ENCODE measurements around the gene ATXN10.
A peak's percentile ranks its signal among the peaks of the same experiment; 100 is the strongest.

ATXN10 gene

DNA sequence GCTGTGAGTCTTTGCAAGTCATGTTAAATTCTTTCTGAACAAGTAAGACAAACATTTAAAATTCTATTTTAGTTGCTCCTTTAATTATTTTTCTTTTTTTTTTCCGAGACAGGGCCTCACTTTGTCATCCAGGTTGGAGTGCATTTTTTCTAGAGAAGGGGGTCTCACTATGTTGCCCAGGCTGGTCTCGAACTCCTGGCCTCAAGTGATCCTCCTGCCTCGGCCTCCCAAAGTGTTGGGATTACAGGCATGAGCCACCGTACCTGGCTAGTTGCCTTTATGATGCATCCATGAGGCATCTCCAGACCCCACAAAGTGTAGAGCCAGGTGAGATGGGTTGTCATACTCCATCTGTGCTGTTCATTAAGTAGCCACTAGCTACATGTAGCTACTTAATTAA is 4.4 kb downstream of the ATXN10 start:
- Histone ChIP-seq H3K4me3 (ENCODE audit: low read length) (no peak overlapping the region), H3F3A (ENCODE audit: control insufficient read depth, insufficient read depth) (peaks cover 16% of the 10 kb centered on the region), H3K27ac (ENCODE audit: low read depth, low read length) (no peak overlapping the region), H3K4me2 (ENCODE audit: low read length) (no peak overlapping the region), H4K20me1 (ENCODE audit: control insufficient read depth, insufficient read depth, low read depth, low read length) (peaks cover 26% of the 10 kb centered on the region), H3K9me3 (ENCODE audit: control insufficient read depth, insufficient read depth, low read length) (no peaks in the 10 kb centered on the region), H3K4me1 (ENCODE audit: control insufficient read depth, low read length) (peaks cover 83% of the 10 kb centered on the region), H3K36me3 (ENCODE audit: control insufficient read depth, low read length) (peaks cover 42% of the 10 kb centered on the region), H3K79me2 (ENCODE audit: control insufficient read depth, low read length) (peaks cover 100% of the 10 kb centered on the region), H3K27me3 (ENCODE audit: control insufficient read depth, low read length) (no peaks in the 10 kb centered on the region), H3K9me2 (replicated peaks; ENCODE audit: control insufficient read depth, low read length) (no peaks in the 10 kb centered on the region)
- TF ChIP-seq, protein P1, sequence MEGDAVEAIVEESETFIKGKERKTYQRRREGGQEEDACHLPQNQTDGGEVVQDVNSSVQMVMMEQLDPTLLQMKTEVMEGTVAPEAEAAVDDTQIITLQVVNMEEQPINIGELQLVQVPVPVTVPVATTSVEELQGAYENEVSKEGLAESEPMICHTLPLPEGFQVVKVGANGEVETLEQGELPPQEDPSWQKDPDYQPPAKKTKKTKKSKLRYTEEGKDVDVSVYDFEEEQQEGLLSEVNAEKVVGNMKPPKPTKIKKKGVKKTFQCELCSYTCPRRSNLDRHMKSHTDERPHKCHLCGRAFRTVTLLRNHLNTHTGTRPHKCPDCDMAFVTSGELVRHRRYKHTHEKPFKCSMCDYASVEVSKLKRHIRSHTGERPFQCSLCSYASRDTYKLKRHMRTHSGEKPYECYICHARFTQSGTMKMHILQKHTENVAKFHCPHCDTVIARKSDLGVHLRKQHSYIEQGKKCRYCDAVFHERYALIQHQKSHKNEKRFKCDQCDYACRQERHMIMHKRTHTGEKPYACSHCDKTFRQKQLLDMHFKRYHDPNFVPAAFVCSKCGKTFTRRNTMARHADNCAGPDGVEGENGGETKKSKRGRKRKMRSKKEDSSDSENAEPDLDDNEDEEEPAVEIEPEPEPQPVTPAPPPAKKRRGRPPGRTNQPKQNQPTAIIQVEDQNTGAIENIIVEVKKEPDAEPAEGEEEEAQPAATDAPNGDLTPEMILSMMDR (IDR thresholded peaks at IDR 0.05; ENCODE audit: low read depth, low read length, poor library complexity, severe bottlenecking), result no peak
- TF ChIP-seq EZH2phosphoT487 (IDR thresholded peaks at IDR 0.05; ENCODE audit: borderline replicate concordance, low read length), result no peak

DNA sequence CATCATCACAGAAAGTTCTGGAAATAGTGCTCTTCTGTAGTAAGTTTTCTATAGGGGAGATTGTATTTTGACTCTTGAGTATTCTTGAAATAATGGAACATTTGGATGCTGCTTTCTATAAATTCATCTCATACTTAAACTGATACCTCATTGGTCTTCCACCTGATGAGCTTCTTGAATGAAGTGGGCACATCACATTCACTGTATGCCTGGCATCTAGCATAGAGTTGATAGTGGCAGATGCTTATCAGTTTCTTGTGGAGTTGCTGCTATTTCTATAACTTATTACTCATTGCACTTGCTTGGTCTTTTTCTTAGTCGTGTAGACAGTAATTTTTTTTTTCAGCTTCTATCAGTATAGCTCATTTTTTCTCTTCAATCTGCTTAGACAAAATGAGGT is 5.4 kb downstream of the ATXN10 start:
- no peaks in the 10 kb centered on the region for H3K9me2 ChIP-seq (replicated peaks; ENCODE audit: control insufficient read depth, low read length)
- TF ChIP-seq, protein P1 (IDR thresholded peaks at IDR 0.05; ENCODE audit: low read depth, low read length, poor library complexity, severe bottlenecking), result no peak
- no peak for TF ChIP-seq EZH2phosphoT487 (IDR thresholded peaks at IDR 0.05; ENCODE audit: borderline replicate concordance, low read length)
- H3K4me3 ChIP-seq (ENCODE audit: low read length), result no peak overlapping the region
- H3K4me1 ChIP-seq (ENCODE audit: control insufficient read depth, low read length), result peaks cover 90% of the 10 kb centered on the region
- no peaks in the 10 kb centered on the region for H3K27me3 ChIP-seq (ENCODE audit: control insufficient read depth, low read length)
- H3K4me2 ChIP-seq (ENCODE audit: low read length), result peak overlapping the region; percentile 12
- peaks cover 22% of the 10 kb centered on the region for H3F3A ChIP-seq (ENCODE audit: control insufficient read depth, insufficient read depth)
- no peaks in the 10 kb centered on the region for H3K9me3 ChIP-seq (ENCODE audit: control insufficient read depth, insufficient read depth, low read length)
- no peak overlapping the region for H3K27ac ChIP-seq (ENCODE audit: low read depth, low read length)
- peaks cover 100% of the 10 kb centered on the region for H3K79me2 ChIP-seq (ENCODE audit: control insufficient read depth, low read length)
- peaks cover 26% of the 10 kb centered on the region for H4K20me1 ChIP-seq (ENCODE audit: control insufficient read depth, insufficient read depth, low read depth, low read length)
- H3K36me3 ChIP-seq (ENCODE audit: control insufficient read depth, low read length), result peaks cover 42% of the 10 kb centered on the region

DNA sequence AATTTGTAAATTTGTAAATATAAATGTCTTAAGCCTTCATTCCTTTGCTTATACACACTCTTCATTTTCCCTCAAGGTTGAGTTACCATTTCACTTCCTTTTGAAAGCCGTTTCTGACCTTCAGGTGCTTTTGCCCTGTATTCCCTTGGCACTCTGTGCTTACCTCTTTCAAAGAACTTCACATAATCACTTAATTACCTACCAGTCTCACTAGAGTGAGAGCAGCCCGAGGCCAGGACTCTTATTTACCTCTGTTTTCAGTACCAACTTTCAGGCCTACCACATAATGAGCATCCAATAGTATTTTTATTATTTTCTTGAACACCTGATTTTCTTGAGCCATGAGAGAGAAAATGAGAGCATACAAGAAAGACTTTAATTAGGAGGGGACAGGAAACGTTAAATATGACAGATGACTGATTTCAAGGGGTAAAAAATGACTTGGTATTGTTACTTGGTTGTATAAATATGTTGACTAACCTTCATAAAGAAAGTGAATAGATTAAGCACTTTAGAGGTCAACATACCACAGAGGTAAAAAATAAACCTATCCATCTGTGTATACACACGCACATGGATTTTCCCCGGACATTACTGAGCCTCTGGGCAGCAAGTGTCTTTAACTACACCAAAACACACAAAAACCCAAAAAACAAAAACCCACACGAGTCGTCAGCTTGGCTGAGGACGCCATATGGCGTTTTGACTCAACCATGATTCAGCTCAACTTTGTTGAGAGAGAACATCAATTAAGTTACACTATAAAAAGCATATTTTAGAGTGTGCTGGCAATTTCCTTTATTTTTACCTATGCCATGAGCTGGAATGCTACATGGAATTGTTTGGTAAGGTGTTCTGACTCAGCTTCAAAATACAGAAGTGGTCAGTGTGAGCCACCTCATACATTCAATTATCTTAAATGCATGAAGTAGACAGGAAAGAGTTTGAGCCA is 7.6 kb downstream of the ATXN10 start:
- H3F3A ChIP-seq (ENCODE audit: control insufficient read depth, insufficient read depth), result peaks cover 36% of the 10 kb centered on the region
- H3K27me3 ChIP-seq (ENCODE audit: control insufficient read depth, low read length), result no peaks in the 10 kb centered on the region
- peaks cover 94% of the 10 kb centered on the region for H3K4me1 ChIP-seq (ENCODE audit: control insufficient read depth, low read length)
- peaks cover 100% of the 10 kb centered on the region for H3K79me2 ChIP-seq (ENCODE audit: control insufficient read depth, low read length)
- H3K36me3 ChIP-seq (ENCODE audit: control insufficient read depth, low read length), result peaks cover 27% of the 10 kb centered on the region
- H3K27ac ChIP-seq (ENCODE audit: low read depth, low read length), result peak overlapping the region; percentile 55
- peak overlapping the region; percentile 25 for H3K4me3 ChIP-seq (ENCODE audit: low read length)
- no peaks in the 10 kb centered on the region for H3K9me2 ChIP-seq (replicated peaks; ENCODE audit: control insufficient read depth, low read length)
- peaks cover 23% of the 10 kb centered on the region for H4K20me1 ChIP-seq (ENCODE audit: control insufficient read depth, insufficient read depth, low read depth, low read length)
- H3K4me2 ChIP-seq (ENCODE audit: low read length), result peak overlapping the region; percentile 93
- no peak for TF ChIP-seq EZH2phosphoT487 (IDR thresholded peaks at IDR 0.05; ENCODE audit: borderline replicate concordance, low read length)
- TF ChIP-seq, protein P1 (IDR thresholded peaks at IDR 0.05; ENCODE audit: low read depth, low read length, poor library complexity, severe bottlenecking), result no peak
- H3K9me3 ChIP-seq (ENCODE audit: control insufficient read depth, insufficient read depth, low read length), result no peaks in the 10 kb centered on the region

Data from DOHH2 (cell line).